Neural crest cell (in vitro differentiated cells): ENCODE measurements around the gene TPX2. TPM values are rescaled to one million over a fixed set of nuclear protein-coding genes. Genes with fewer than 3 reads are reported as not detected.
A peak's percentile ranks its signal among the peaks of the same experiment; 100 is the strongest.
"Not testable (repeated sequence)": the region's sequence is repeated elsewhere in the genome, so short reads cannot be mapped to it uniquely, and the experiment has no call there.

ENCODE experiments used
- DNase-seq: peaks from one replicate; pipeline ENCODE4 v3.0.0; 2021; ENCODE audit warnings: low read depth, mixed read lengths, low spot score
- H3K27ac Mint-ChIP-seq: one replicate; pipeline ENCODE4 v1.8.0; 2021; ENCODE audit warnings: mild to moderate bottlenecking, mixed read lengths; ENCODE audit not compliant: unreplicated experiment
- H3K27me3 Mint-ChIP-seq: 2 replicates; pipeline ENCODE4 v1.8.0; 2021; ENCODE audit warnings: low read depth, mild to moderate bottlenecking, mixed read lengths
- H3K36me3 Mint-ChIP-seq: 2 replicates; pipeline ENCODE4 v1.8.0; 2021; ENCODE audit warnings: low read depth, mild to moderate bottlenecking, mixed read lengths
- H3K4me1 Mint-ChIP-seq: 2 replicates; pipeline ENCODE4 v1.8.0; 2021; ENCODE audit warnings: mixed read lengths
- H3K4me3 Mint-ChIP-seq: one replicate; pipeline ENCODE4 v1.8.0; 2021; ENCODE audit warnings: mild to moderate bottlenecking, mixed read lengths
- H3K9me3 Mint-ChIP-seq: 2 replicates; pipeline ENCODE4 v1.8.0; 2021; ENCODE audit warnings: mixed read lengths
- CTCF ChIP-seq: fragments of 200-600 bp; sonication (generic); conservative IDR thresholded peaks from 2 replicates; pipeline ENCODE4 v1.5.0; 2021; ENCODE audit warnings: antibody characterized with exemption, mild to moderate bottlenecking
- total RNA-seq: library from RNA; stranded (reverse); gene quantifications from 2 replicates; pipeline ENCODE4 v1.2.1, GENCODE V29; 2021

The TPX2 gene
- total RNA-seq, 1 donor from 2014 or later: 208 TPM

GRCh38 chr20:31746068-31746878 lies 7.2 kb downstream of the TPX2 start:
- Mint-ChIP-seq H3K27me3 (no peaks in the 10 kb centered on the region), H3K36me3 (peaks cover 10% of the 10 kb centered on the region)

GRCh38 chr20:31747028-31747427 lies 7.9 kb downstream of the TPX2 start:
- Mint-ChIP-seq H3K36me3 (peaks cover 10% of the 10 kb centered on the region), H3K4me1 (peaks cover 19% of the 10 kb centered on the region)
- not testable (repeated sequence) for DNase-seq, H3K4me3 Mint-ChIP-seq, H3K27ac Mint-ChIP-seq, H3K9me3 Mint-ChIP-seq, H3K27me3 Mint-ChIP-seq

More at GRCh38 chr20:31746068-31746878, 7.2 kb downstream of the TPX2 start:
- DNase-seq: no peak
- no peak for TF ChIP-seq CTCF
- Mint-ChIP-seq H3K4me3 (peak overlapping the region; percentile 6), H3K9me3 (no peaks in the 10 kb centered on the region), H3K4me1 (peaks cover 22% of the 10 kb centered on the region), H3K27ac (no peak overlapping the region)

GRCh38 chr20:31747640-31748039 lies 8.6 kb downstream of the TPX2 start:
- TF ChIP-seq CTCF: no peak
- Mint-ChIP-seq H3K4me3 (no peak overlapping the region), H3K9me3 (no peaks in the 10 kb centered on the region), H3K36me3 (peaks cover 10% of the 10 kb centered on the region), H3K27ac (peak overlapping the region; percentile 20), H3K27me3 (no peaks in the 10 kb centered on the region), H3K4me1 (peaks cover 19% of the 10 kb centered on the region)
- DNase-seq: no peak

- H3K27me3 Mint-ChIP-seq: no peaks in the 10 kb centered on the region
- no peak for DNase-seq
- H3K27ac Mint-ChIP-seq: no peak overlapping the region
- no peak overlapping the region for H3K4me3 Mint-ChIP-seq
- H3K9me3 Mint-ChIP-seq: no peaks in the 10 kb centered on the region
- H3K4me1 Mint-ChIP-seq: peaks cover 19% of the 10 kb centered on the region
- peaks cover 10% of the 10 kb centered on the region for H3K36me3 Mint-ChIP-seq
- no peak for TF ChIP-seq CTCF
Measured at GRCh38 chr20:31749223-31749622, 10.1 kb downstream of the TPX2 start.

GRCh38 chr20:31751126-31751525 lies 12.0 kb downstream of the TPX2 start:
- no peak for DNase-seq
- peaks cover 6% of the 10 kb centered on the region for H3K36me3 Mint-ChIP-seq
- H3K27me3 Mint-ChIP-seq: no peaks in the 10 kb centered on the region
- peaks cover 15% of the 10 kb centered on the region for H3K4me1 Mint-ChIP-seq
- no peak overlapping the region for H3K27ac Mint-ChIP-seq
- no peak overlapping the region for H3K4me3 Mint-ChIP-seq
- H3K9me3 Mint-ChIP-seq: no peaks in the 10 kb centered on the region
- no peak for TF ChIP-seq CTCF

GRCh38 chr20:31757254-31757653 lies 18.2 kb downstream of the TPX2 start:
- Mint-ChIP-seq H3K9me3 (no peaks in the 10 kb centered on the region), H3K27me3 (no peaks in the 10 kb centered on the region), H3K4me1 (no peaks in the 10 kb centered on the region), H3K4me3 (no peak overlapping the region), H3K27ac (peak overlapping the region; percentile 16), H3K36me3 (peaks cover 24% of the 10 kb centered on the region)
- no peak for DNase-seq
- TF ChIP-seq CTCF: no peak
